GM23248 (cell line): ENCODE results near the gene ZNRF1. TPM values are rescaled to one million over a fixed set of nuclear protein-coding genes. Genes with fewer than 3 reads are reported as not detected.

Experiments used
- DNase-seq: peaks from one replicate; pipeline ENCODE4 v3.0.0-alpha.2; 2015
- H2AFZ ChIP-seq: fragments of 200-600 bp; sonication (generic); 2 replicates; pipeline ENCODE4 v1.6.1; 2016; ENCODE audit warnings: antibody characterized with exemption
- H3F3A ChIP-seq: fragments of 200-600 bp; sonication (generic); 2 replicates; pipeline ENCODE4 v1.6.1; 2016; ENCODE audit warnings: mild to moderate bottlenecking, antibody characterized with exemption, mixed run types; ENCODE audit not compliant: insufficient read depth
- H3K27ac ChIP-seq: fragments of 200-600 bp; sonication (generic); 2 replicates; pipeline ENCODE4 v1.5.1; 2016; ENCODE audit warnings: mild to moderate bottlenecking
- H3K27me3 ChIP-seq: fragments of 200-600 bp; sonication (generic); replicated peaks from 2 replicates; pipeline ENCODE4 v1.6.1; 2016; ENCODE audit warnings: mild to moderate bottlenecking; ENCODE audit not compliant: insufficient read depth
- H3K36me3 ChIP-seq: fragments of 200-600 bp; sonication (generic); 2 replicates; pipeline ENCODE4 v1.6.1; 2016; ENCODE audit warnings: low read depth, mild to moderate bottlenecking
- H3K4me1 ChIP-seq: fragments of 200-600 bp; sonication (generic); 2 replicates; pipeline ENCODE4 v1.6.1; 2016; ENCODE audit warnings: mild to moderate bottlenecking; ENCODE audit not compliant: insufficient read depth
- H3K4me2 ChIP-seq: fragments of 200-600 bp; sonication (generic); one replicate; pipeline ENCODE4 v1.6.1; 2016; ENCODE audit warnings: mild to moderate bottlenecking; ENCODE audit not compliant: unreplicated experiment
- H3K4me3 ChIP-seq: fragments of 200-600 bp; sonication (generic); 2 replicates; pipeline ENCODE4 v1.5.1; 2016; ENCODE audit warnings: mild to moderate bottlenecking
- H3K79me2 ChIP-seq: fragments of 200-600 bp; sonication (generic); 2 replicates; pipeline ENCODE4 v1.6.1; 2016; ENCODE audit warnings: mild to moderate bottlenecking; ENCODE audit not compliant: insufficient read depth
- H3K9ac ChIP-seq: fragments of 200-600 bp; sonication (generic); 2 replicates; pipeline ENCODE4 v1.6.1; 2016; ENCODE audit warnings: mild to moderate bottlenecking
- H3K9me2 ChIP-seq: fragments of 200-600 bp; sonication (generic); 2 replicates; pipeline ENCODE4 v1.6.1; 2016; ENCODE audit warnings: mixed run types, mild to moderate bottlenecking, moderate library complexity; ENCODE audit not compliant: insufficient read depth
- H3K9me3 ChIP-seq: fragments of 200-600 bp; sonication (generic); one replicate; pipeline ENCODE4 v1.6.1; 2017; ENCODE audit warnings: low read depth
- H4K20me1 ChIP-seq: fragments of 200-600 bp; sonication (generic); 2 replicates; pipeline ENCODE4 v1.6.0; 2016; ENCODE audit not compliant: insufficient read depth
- EZH2 ChIP-seq: fragments of 200-600 bp; sonication (generic); IDR thresholded peaks from 2 replicates; pipeline ENCODE4 v1.6.1; 2018; ENCODE audit warnings: antibody characterized with exemption, mild to moderate bottlenecking; ENCODE audit not compliant: insufficient read depth, poor library complexity, severe bottlenecking
- EZH2phosphoT487 ChIP-seq: fragments of 200-600 bp; sonication (generic); IDR thresholded peaks from 2 replicates; pipeline ENCODE4 v1.6.1; 2018; ENCODE audit warnings: antibody characterized with exemption, moderate library complexity, mild to moderate bottlenecking, low read depth; ENCODE audit not compliant: insufficient read depth
- WGBS, 2 experiments: methylation state at CpG; one replicate each; pipeline ENCODE4 v1.1.6; 2015 to 2017; ENCODE audit warnings: low lambda C conversion rate in 2 of 2, low coverage in 1 of 2; ENCODE audit errors: missing lambda C conversion rate in 2 of 2; 5-methylcytosine and 5-hydroxymethylcytosine counted together
- in situ Hi-C: fragments of 300-500 bp; cut with MboI; formaldehyde crosslinking; loops from 2 replicates; pipeline ENCODE4 v1.15.0; 2020
- polyA plus RNA-seq: library from polyadenylated mRNA; unstranded; fragments of >200 nt; fragmentation: Nextera tagmentation; extraction: Ambion mirVana; gene quantifications from 2 replicates; pipeline ENCODE4 v1.2.1, GENCODE V29; 2016
- total RNA-seq: library from RNA; depleted of rRNA; stranded (reverse); fragments of >200 nt; shearing (Covaris generic); gene quantifications from 2 replicates; pipeline ENCODE4 v1.2.3, GENCODE V29; 2014

The ZNRF1 gene
- total and polyA plus RNA-seq, 2 experiments from 2014 or later = 7.1 to 17.2 TPM

DNA sequence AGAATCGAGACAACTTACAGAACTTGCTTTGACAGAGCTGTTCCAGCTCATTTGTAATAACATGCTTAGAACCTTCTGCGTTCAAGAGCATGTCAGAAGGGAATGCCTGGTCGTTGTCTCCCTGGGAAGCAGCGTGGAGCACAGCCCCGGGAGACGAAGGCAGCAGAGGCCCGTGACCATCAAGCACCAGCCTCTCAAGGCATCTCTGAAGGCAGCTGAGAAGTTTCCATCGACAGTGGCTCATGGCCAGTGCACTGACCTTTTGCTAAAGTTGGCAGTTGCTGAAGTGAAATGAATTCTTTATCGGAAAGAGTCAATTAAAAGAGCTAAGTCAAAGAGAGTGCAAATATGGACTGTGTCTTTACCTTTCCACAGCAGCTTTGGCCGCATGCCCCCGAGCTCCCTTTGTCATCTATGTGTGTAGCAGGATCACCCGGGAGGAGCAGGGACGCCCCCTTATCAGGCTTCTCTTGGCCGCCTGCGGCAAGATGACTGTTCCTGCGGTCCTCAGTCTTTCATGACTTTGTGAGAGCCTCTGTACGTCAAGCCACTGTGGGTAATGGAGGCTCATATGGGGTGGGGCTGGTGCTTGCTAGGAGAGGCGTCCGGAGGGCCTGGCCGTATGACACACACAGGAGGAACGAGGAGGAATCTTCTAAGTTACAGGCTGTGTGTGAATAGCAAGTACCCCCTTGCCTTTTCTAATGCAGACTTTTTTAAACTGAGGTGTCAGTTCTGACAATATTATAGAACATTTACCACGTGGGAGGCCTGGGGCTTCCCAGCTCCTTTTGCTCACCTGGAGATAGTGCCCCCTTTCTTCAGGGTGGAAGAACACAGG is 63.5 kb downstream of the ZNRF1 start:
- no peak overlapping the region for H3K27ac ChIP-seq

DNA sequence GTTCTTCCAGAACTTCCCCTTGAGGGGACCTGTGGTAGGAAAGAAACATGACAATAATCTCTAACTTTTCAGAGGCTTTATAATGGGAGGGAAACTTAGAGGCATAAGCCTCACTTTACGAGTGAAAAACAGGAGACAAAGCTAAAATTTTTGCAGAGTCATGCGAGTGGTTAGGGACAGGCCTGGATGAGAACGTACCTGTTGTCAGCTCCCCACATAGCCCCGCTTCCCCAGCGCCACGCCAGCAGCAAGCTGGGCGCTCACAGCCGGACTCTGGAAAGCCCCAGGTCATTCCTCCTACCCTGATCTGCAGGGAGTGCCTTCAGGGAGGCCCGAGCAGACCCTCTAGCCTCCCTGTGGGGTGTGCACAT is 64.1 kb downstream of the ZNRF1 start:
- Histone ChIP-seq H3K9ac (no peak overlapping the region), H3K9me3 (no peaks in the 10 kb centered on the region), H3K79me2 (peaks cover 77% of the 10 kb centered on the region), H3K4me1 (no peaks in the 10 kb centered on the region), H3K27me3 (no peaks in the 10 kb centered on the region), H3K27ac (no peak overlapping the region), H3K4me3 (no peak overlapping the region), H2AFZ (no peak overlapping the region), H3K4me2 (no peak overlapping the region), H4K20me1 (no peaks in the 10 kb centered on the region), H3K9me2 (no peaks in the 10 kb centered on the region), H3F3A (no peaks in the 10 kb centered on the region), H3K36me3 (no peaks in the 10 kb centered on the region)
- no peak for DNase-seq
- in situ Hi-C loops = no loop called here
- 96% methylated on average over 5 to 9 of the region's 9 CpGs for WGBS, 2 experiments
- no peak for TF ChIP-seq EZH2phosphoT487
- TF ChIP-seq EZH2 = no peak

More for the DNA sequence above, 63.5 kb downstream of the ZNRF1 start:
- Histone ChIP-seq H3K27me3 (no peaks in the 10 kb centered on the region), H3K9me3 (no peaks in the 10 kb centered on the region), H4K20me1 (no peaks in the 10 kb centered on the region), H3K79me2 (peaks cover 78% of the 10 kb centered on the region), H3K9ac (no peak overlapping the region), H3K36me3 (no peaks in the 10 kb centered on the region), H3K4me3 (no peak overlapping the region), H3K4me1 (no peaks in the 10 kb centered on the region), H3F3A (no peaks in the 10 kb centered on the region), H3K9me2 (no peaks in the 10 kb centered on the region), H3K4me2 (no peak overlapping the region), H2AFZ (no peak overlapping the region)
- DNase-seq = no peak
- TF ChIP-seq EZH2 (no peak), EZH2phosphoT487 (no peak)
- 84 to 89% methylated on average over 22 of the region's 22 CpGs for WGBS, 2 experiments
- in situ Hi-C loops = no loop called here

DNA sequence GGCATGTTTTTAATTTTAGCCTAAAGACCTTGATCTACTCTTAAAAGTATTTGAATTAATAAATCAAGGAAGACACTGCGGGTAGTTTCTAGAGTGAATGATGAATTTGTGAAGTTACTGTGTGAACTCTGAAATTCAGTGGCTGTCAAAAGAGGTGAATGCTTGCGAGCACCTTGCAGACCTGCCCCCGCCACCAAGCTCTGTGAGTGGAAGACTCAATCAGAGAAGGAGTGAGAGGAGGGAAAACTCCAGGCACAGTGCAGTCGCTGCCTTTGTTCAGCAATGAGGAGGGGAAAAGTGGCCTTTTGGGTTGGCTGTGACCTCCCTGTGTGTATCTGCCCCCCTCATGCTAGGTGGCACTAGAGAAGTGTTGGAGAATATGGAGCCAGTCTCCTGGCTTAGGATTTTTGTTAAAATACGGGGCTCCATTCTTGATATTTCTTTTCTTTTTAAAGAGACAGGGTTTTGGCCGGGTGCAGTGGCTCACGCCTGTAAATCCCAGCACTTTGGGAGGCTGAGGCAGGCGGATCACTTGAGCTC is 64.8 kb downstream of the ZNRF1 start:
- Histone ChIP-seq H3K4me3 (no peak overlapping the region), H3F3A (no peaks in the 10 kb centered on the region), H3K9ac (no peak overlapping the region), H3K9me2 (no peaks in the 10 kb centered on the region), H3K27me3 (no peaks in the 10 kb centered on the region), H2AFZ (no peak overlapping the region), H3K79me2 (peaks cover 75% of the 10 kb centered on the region), H3K9me3 (no peaks in the 10 kb centered on the region), H3K4me1 (no peaks in the 10 kb centered on the region), H3K27ac (no peak overlapping the region), H3K4me2 (no peak overlapping the region), H3K36me3 (no peaks in the 10 kb centered on the region), H4K20me1 (no peaks in the 10 kb centered on the region)
- WGBS, 2 experiments = 87 to 88% methylated on average over 8 of the region's 8 CpGs
- DNase-seq = no peak
- in situ Hi-C loops = no loop called here
- TF ChIP-seq EZH2 (no peak), EZH2phosphoT487 (no peak)

DNA sequence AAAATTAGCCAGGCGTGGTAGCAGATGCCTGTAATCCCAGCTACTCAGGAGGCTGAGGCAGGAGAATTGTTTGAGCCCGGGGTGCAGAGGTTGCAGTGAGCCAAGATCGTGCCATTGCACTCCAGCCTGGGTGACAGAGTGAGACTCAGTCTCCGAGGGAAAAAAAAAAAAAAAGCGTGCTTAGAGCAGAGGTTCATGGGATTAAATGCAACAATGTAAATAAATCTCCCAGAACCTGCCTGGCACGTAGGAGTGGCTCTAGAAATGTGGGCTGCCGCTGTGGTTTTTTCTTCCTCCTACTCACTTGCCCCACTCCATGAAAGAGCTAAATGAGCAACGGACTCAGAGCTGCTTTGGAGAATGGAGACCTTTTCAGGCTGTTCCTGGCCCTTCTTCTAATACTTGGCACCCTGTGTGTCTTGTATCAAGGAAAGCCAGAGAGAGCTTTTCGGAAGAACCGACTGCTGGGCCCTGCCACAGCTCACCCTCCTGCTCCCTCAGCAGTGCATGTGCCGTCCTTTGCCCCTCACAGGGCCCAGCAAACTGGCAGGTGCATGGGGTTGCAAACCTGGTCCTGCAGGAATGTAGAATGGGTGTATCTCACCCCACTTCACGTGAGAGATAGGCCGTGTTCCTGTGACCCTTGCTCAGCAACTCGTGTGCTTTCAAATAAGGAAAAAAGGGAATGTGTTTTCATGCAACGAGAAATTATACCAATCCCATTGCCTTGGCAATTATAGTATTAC is 65.8 kb downstream of the ZNRF1 start:
- no peak overlapping the region for H2AFZ ChIP-seq
- H3K9me2 ChIP-seq = no peaks in the 10 kb centered on the region
- no peak for TF ChIP-seq EZH2
- no peak for TF ChIP-seq EZH2phosphoT487
- no peaks in the 10 kb centered on the region for H3F3A ChIP-seq
- WGBS, 2 experiments = 90% methylated on average over 15 of the region's 15 CpGs
- H4K20me1 ChIP-seq = no peaks in the 10 kb centered on the region
- no peaks in the 10 kb centered on the region for H3K9me3 ChIP-seq
- DNase-seq = no peak
- H3K36me3 ChIP-seq = no peaks in the 10 kb centered on the region
- no peaks in the 10 kb centered on the region for H3K4me1 ChIP-seq
- no peak overlapping the region for H3K9ac ChIP-seq
- no peak overlapping the region for H3K4me3 ChIP-seq
- no peaks in the 10 kb centered on the region for H3K27me3 ChIP-seq
- no peak overlapping the region for H3K27ac ChIP-seq
- H3K4me2 ChIP-seq = no peak overlapping the region
- in situ Hi-C loops = no loop called here
- H3K79me2 ChIP-seq = peaks cover 67% of the 10 kb centered on the region
